Measurements from ENCODE around the gene KIFC3.
"Not testable (repeated sequence)": the region's sequence is repeated elsewhere in the genome, so short reads cannot be mapped to it uniquely, and the experiment has no call there.

DNA sequence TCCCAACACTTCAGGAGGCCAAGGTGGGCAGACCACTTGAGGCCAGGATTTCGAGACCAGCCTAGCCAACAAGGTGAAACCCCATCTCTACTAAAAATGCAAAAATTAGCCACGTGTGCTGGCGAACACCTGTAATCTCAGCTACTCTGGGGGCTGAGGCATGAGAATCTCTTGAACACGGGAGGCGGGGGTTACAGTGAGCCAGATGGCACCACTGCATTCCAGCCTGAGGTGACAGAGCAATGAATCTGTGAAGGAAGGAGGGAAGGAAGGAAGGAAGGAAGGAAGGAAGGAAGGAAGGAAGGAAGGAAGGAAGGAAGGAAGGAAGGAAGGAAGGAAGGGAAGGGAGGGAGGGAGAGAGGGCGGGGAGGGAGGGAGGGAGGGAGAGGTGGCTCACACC is 44.6 kb upstream of the KIFC3 start:
- not testable (repeated sequence) for TF ChIP-seq POLR2A, POLR2AphosphoS5 (IDR thresholded peaks at IDR 0.05)
- TF ChIP-seq, protein P1, sequence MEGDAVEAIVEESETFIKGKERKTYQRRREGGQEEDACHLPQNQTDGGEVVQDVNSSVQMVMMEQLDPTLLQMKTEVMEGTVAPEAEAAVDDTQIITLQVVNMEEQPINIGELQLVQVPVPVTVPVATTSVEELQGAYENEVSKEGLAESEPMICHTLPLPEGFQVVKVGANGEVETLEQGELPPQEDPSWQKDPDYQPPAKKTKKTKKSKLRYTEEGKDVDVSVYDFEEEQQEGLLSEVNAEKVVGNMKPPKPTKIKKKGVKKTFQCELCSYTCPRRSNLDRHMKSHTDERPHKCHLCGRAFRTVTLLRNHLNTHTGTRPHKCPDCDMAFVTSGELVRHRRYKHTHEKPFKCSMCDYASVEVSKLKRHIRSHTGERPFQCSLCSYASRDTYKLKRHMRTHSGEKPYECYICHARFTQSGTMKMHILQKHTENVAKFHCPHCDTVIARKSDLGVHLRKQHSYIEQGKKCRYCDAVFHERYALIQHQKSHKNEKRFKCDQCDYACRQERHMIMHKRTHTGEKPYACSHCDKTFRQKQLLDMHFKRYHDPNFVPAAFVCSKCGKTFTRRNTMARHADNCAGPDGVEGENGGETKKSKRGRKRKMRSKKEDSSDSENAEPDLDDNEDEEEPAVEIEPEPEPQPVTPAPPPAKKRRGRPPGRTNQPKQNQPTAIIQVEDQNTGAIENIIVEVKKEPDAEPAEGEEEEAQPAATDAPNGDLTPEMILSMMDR (IDR thresholded peaks at IDR 0.05): not testable (repeated sequence)

Data from breast epithelium (tissue), 3 donors.